HUDEP-2 (cell line): ENCODE results near the gene NKTR.
A peak's percentile ranks its signal among the peaks of the same experiment; 100 is the strongest.

ENCODE experiments used
- DNase-seq, 76 experiments: peaks; one replicate each; lab custom pipeline; 2025; ENCODE audit not compliant: unreplicated experiment in 76 of 76; lab: John Stamatoyannopoulos, UW

Gene NKTR

DNA sequence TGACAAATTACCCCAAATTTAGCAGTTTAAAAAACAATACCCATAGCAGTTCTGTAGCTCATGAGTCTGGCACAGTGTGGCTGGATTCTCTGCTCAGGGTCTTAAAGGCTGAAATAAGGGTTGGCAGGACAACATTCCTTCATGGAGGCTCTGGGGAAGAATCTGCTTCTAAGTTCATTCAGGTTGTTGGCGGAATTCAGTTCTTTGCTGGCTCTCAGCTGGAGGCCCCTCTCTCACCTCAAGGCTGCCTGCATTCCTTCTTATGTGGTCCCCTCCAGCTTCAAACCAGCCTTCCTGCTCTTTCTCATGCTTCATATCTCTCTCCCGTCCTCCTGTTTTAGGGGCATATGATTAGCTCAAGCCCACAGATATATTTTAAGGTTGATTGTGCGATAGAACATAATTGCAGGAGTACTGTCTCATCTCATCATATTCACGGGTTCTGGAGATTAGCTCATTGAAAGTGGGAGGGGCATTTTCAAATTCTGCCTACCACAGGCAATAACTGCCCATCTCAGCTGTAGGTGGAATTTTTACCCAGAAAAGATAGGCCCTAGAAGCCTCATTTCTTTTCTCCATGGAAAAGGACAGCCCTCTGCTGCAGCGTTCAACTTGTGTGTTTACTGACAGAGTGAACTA lies 47.5 kb downstream of the NKTR start:
- no peak for DNase-seq

DNA sequence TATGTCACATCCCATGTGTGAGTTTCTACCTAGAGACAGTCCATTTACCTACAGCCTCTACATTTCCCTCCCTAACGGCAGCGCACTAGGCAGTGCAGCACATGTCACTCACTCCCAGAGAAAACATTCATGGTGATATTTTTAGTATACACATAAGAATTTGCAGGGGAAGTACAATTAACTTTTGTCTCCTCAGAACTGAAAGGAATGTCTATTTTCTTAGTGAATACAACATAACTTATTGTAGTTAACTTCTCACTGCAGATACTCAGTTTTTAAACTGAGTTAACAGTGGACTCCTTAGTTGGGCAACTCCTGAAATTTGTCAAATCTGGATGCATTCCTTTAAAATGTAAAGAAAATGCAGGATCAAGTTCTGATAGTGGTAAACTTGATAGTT lies 48.5 kb downstream of the NKTR start:
- DNase-seq = no peak

DNA sequence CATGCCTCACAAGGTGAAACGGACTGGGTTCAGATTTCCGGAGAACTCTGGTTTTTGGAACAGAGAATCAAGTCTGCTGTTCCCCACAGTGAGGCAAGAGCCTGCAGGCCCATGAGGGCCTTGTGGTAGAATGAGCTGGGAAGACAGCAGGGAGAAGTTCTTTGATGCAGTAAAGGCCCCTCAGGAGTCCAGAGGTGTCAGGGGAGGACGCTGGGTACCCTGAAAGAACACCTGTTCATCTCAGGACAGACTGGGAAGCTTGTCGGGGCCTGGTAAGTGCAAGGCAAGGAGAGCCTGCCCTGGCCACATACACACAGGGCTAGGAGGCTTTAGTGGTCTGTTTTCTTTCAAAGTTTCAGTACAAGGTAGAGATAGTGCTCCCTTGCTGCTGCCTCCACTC lies 49.3 kb downstream of the NKTR start:
- DNase-seq = no peak

DNA sequence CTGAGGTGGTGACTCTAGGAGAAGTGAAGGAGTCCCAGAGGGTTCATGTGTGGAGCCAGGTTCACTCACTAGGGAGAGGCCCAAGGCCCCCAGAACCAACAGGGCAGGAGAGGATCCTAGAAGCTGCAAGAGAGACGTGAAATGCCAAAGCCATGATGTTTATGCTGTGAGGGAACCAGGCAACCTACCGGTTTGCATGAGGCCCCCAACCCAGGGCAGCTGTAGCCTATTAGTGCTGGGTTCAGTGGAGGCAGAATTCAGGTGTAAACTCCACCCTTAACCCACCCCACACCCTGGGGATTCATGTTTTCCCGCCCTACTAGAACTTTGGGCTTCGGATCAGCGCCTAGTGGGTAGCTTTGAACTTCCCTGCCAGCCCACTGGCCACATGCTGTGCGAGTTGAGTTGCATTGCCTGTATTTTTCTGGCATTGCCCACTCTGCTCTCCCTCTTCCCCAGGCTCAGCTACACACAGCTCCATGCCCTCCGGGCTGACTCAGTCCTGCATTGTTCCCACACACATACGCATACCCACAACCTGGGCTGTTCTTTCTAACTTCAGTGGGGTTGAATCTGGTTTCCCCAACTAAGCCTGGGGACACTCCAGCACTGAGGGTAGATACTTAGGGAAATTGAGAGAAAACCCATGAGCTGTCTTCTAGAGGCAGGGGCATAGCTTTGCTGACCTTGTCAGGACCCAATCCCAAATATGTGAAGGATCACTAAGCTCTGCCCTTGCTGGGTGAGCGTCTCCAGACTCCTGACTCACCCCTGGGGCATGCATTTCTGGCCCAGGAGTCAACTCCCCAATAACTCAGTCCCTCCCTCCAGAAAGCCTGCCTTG lies 51.0 kb downstream of the NKTR start:
- no peak for DNase-seq

DNA sequence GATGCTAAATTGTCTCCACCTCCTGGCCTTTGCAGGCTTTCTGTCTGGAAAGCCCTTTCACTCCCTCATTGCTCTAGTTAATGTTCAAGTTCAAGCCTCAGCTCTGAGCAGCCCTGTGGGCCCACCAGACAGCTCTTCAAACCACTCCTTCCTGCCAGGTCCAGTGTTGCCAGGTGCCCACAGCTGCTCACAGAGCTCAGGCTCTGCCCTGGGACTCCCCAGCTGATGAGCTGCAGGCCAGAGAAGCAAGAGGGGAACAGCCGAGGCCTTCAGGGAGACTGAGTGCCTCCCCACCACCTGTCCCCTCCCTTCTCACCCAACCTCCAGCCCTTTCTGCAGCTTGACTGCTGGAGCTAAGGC lies 51.7 kb downstream of the NKTR start:
- DNase-seq = no peak

DNA sequence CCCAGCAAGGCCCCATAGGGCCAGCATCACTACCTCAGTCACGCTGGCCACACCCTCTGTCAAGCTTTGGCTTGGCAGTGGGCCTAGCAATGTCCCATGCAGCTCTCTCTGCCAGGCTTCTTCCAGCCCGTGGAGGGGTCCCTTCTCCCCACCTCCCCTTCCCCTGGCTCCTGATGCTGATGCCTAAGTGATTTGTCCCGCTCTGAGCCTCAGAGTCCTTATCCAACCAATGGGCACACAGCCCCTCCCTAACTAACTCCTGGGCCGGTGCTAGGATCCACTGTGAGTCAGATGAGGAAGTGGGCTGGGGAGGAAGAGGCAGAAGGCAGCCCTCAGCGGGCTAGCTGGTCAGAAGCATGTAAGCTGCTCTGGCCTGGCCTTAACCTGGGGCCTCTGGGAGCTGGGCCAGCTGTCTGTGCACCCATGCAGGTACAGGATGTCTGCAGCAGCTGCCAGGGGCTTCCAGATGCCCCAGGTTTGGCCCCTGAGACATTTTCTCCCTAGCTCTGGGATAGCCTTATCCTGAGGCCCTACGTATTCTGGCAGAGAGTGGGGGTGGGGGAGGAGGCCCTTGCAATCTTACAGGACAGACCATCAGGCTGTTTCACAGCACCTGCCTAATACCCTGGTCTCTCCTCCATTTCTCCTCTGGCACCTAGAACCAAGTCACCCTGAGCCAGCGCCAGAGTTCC lies 52.3 kb downstream of the NKTR start:
- peak in 46 of 76 experiments; percentile 7 to 67 (median 37) for DNase-seq

DNA sequence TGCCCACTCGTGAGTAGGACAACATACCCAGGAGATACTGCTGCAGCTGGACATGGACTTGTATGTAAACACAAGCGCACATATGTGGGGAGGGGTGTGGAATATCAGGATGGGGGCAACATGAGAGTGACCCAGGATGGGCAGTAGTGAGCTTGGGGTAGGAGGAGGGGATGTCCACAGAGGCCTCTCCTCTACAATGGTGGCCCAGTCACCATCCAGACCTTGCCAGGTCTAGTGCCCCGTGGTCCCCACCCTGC lies 52.7 kb downstream of the NKTR start:
- DNase-seq = no peak

DNA sequence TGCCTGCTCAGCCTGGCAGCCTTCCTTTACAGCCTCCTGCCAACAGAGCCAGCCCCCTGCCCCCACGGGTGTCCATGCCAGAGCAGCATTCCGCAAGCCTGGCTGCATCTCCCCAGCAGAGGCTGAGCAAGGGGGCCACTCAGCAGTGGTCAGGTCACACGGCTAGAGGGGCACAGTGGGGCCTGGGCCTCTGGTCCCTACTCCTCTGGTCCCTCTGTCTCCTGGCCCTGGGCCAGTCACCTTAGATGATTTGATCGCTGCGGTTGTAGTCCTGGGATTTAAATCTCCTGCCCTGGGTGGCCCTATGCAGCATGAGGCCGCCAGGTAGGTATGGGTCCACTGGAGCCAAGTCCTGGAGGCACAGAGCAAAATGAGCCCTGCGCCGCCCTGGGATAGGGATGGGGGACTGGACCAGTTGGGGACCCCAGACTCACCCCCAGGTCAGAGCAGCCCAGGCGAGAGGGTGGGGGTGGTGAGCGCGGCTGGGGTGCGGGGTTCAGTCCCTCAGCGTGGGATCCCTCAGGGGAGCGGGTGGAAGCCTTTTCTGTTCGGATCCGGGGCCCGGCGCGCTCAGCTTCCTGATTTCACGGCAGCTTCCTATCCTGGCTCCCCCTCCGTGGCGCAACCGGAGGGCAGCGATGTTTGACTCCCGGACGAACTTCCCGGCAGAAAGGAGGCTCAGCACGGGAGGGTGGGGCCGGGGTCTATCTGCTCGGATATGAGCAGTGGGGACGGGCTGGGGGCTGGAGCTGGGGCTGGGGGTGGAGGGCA lies 53.3 kb downstream of the NKTR start, which contains the start of gene ZBTB47:
ZBTB47 (plus strand) TSS at position 138 of the 771 bp plus-strand sequence. CDS start 4,659 bp downstream, outside the sequence.
- DNase-seq = no peak

DNA sequence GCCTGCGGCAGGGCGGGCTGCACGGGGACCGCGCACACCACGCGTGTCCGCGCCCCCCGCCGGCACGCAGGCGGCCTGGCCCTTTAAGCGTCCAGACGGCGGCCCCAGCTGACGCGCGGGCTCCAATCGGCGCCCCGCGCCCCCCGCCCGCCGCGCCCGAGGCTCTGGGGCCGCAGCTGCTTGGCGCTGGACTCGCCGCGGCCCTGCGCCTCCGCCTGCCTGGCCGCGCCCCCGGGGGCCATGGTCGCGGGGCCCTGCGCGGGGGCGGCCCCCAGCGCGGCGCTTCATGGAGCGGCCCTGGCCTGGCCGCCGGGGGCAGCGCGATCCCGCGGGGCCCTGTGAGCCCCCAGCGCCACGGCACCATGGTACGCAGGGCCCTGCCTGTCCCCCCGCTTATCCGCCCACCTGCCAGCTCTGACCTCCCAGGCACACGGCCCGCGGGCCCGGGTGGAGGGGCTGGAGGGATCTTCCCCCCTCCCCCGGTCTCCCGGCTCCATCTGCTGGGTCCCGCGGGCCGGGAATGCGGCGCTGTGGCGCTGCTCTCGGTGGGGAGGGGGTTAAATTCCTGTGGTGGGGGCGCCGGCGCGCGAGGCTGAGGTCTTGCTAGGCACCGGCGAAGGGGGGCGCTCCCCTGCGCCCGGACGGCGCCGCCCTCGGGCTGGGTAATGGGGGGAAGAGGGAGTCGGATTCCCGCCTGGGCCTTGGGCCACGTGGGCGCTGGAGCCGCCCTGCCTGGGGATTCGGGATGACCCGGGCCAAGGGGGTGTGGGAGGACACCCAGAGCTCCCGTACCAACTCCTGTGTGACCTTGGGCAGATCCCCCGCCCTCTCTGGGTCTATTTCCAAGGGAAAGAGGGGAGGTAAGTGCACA lies 54.1 kb downstream of the NKTR start:
- no peak for DNase-seq

DNA sequence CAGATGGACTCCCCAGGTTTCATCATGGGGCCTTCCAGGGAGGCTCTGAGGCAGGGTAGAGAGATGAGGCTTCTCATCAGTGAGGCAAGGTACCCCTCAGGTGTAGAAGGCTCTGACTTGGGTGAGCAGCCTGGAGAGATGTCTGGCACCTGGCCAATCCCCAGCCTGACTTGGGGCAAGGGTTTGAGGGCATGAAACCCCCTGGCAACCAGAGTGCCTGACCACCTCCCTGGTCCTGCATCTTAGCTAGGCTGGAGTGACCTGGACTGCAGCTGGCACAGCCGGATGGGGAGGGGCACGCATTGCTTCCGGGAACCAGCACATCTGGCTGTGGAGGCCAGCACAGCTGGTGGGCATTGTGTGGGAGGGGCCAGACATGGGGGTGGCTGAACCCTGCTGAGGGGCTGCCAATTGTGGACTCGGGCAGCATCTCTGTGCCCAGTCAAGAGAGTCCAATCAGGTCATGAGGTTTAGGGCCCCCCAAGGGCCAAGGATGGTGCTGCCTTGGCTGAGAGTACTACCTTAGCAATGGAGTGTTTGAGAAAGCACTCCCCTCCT lies 54.9 kb downstream of the NKTR start:
- DNase-seq = no peak

DNA sequence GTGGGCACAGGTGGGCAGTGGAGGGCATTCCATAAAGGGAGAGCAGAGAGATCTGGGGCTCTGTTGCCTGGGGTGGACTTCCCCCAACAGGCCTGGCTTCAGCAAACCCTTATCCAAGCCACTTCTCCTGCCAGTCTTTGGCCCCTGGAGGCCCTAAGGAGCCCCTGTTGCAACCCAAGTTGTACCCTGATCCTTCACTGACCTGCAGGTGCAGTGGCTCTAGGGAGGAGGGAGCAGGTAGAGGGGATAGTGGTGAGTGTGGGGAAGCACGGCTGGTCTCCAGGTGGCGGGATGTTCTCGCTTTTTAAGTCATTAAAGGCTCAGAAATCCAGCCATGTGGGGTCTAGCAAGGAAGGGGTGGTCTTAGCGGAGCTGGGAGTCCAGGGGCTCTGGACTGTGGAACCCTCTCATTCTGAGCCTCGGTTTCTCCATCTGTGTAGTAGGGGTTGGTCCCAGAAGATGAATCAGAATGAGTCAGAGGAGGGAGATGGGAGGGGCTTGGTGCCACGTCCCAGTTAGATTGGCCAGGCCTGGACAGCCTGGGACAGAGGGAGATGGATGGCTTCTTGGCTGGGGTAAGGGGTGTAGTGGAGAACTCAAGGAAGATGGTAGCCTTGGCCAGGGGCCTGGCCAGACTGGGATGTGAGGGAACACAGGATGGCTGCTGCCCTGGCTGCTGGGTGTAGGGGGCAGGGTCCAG lies 55.6 kb downstream of the NKTR start:
- DNase-seq = no peak

DNA sequence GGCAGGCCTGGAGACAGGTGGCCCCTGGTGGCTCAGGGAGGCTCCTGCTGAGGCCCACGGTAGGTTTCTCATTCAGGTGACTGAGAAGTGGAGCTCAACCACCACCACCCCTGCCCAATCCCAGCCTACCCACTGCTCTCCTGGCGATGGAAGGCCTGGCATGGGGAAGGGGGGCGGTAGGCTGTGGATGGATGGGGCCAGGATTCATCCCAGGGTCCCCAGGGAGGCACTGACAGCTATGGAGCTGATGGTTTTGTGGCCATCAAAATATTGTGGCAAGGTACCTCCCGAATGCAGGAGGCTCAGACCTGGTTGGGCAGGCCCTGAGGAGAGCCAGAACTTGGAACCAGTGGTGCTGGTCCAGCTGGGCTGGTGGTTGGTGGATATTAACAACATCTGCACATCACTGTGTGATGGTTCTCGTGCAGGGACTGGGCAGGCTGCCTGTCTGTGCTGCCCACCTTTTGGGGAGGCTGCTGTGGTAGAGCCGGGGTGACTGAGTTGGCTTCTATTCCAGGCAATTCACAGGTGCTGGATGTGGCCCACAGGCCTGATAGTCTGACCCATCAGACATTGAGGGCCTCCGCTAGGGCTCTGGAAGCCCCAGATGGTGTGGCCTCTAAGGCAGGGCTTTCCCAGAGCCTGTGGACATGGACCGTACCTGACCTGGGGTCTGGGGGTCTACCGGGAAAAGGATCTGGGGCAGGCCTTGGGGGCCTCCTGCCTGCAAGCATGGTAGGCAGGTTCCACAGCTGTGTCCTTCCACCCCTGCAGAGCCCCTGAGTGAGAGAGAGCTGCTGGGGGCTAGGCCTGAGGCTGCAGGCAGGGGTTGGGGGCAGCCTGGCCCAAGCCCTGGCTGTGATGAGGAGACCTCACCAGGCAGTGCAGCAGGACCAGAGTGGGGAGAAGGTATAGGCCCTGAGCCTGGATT lies 56.5 kb downstream of the NKTR start:
- DNase-seq = no peak

DNA sequence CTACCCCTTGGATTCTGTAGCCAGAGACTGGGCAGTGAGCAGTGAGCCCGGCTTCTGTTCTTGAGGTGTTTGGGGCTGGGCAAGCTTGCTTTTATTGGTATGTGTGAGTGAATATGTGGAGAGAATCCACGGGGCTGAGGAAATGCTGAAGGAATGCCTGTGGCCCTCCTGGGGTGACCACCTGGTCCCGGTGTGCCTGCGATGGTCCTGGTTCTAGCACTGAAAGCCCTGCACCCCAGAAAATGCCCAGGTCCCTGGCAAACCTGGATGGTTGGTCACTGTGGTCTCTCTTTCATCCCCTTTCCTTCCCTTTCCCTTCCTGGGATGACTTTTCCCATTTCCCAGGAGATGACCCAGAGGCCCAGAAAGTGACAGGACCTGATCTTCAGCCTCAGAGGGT lies 57.2 kb downstream of the NKTR start:
- no peak for DNase-seq

DNA sequence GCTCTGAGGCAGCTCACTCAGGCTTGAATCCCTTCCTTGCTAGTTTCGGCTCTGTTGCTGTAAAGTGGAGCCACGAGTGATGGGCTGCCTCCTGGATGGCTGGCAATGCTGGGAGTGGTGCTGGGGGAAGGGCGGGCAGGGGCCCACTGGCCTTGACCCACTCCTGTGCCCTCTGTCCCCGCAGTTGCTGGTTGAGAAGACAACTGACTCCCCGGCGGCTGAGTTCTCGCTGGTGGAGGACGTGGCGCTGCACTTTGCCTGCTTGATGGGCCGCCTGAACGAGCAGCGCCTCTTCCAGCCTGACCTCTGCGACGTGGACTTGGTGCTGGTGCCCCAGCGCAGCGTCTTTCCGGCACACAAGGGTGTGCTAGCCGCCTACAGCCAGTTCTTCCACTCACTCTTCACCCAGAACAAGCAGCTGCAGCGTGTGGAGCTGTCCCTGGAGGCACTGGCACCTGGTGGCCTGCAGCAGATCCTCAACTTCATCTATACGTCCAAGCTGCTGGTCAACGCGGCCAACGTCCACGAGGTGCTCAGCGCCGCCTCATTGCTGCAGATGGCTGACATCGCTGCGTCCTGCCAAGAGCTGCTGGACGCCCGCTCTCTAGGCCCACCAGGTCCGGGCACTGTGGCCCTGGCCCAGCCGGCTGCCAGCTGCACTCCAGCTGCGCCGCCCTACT lies 57.7 kb downstream of the NKTR start:
- no peak for DNase-seq

DNA sequence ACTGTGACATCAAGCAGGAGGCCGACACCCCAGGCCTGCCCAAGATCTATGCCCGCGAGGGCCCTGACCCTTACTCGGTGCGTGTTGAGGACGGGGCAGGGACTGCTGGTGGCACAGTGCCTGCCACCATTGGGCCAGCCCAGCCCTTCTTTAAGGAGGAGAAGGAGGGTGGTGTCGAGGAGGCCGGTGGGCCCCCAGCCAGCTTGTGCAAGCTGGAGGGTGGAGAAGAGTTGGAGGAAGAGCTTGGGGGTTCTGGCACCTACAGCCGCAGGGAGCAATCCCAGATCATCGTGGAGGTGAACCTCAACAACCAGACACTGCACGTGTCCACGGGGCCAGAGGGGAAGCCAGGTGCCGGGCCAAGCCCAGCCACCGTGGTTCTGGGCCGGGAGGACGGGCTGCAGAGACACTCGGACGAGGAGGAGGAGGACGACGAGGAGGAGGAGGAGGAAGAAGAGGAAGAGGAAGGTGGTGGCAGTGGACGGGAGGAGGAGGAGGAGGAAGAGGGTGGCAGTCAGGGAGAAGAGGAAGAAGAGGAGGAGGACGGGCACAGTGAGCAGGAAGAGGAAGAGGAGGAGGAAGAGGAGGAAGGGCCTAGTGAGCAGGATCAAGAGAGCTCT lies 58.4 kb downstream of the NKTR start:
- DNase-seq = no peak

DNA sequence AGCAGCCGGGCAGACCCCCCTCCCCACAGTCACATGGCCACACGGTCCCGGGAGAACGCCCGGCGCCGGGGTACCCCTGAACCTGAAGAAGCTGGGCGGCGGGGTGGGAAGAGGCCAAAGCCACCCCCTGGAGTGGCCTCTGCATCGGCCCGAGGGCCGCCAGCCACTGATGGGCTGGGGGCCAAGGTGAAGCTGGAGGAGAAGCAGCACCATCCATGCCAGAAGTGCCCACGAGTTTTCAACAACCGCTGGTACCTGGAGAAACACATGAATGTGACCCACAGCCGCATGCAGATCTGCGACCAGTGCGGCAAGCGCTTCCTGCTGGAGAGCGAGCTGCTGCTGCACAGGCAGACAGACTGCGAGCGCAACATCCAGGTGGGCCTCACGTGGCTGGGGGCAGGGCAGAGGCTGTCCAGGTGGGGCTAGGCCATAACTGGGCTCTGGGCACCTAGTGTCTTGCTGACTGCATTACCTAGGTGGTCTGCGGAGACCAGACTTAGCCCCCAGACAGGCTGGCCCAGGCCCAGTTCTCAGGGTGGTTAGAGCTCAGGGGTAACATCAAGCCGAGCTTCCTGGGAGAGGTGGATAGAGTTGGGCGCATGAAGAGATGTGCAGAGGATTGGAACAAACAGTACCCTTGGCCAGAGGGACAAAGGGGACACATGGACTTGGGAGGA lies 59.1 kb downstream of the NKTR start:
- no peak for DNase-seq
